Smooth muscle cell (in vitro differentiated cells): ENCODE data around the gene CD244. TPM values are rescaled to one million over a fixed set of nuclear protein-coding genes. Genes with fewer than 3 reads are reported as not detected.

Source experiments
- DNase-seq: peaks from one replicate; lab custom pipeline; 2025; ENCODE audit not compliant: unreplicated experiment; lab: John Stamatoyannopoulos, UW
- H2AFZ ChIP-seq: fragments of 200-600 bp; sonication (generic); 2 replicates; pipeline ENCODE4 v1.6.0; 2016; ENCODE audit warnings: antibody characterized with exemption, low read depth, mild to moderate bottlenecking
- H3F3A ChIP-seq: fragments of 200-600 bp; sonication (generic); 2 replicates; pipeline ENCODE4 v1.6.0; 2017; ENCODE audit warnings: antibody characterized with exemption, low read depth
- H3K27ac ChIP-seq: fragments of 200-600 bp; sonication (generic); 2 replicates; pipeline ENCODE4 v1.5.1; 2016; ENCODE audit warnings: low read depth, mild to moderate bottlenecking
- H3K27me3 ChIP-seq: fragments of 200-600 bp; sonication (generic); 2 replicates; pipeline ENCODE4 v1.6.1; 2016; ENCODE audit warnings: low read depth, mild to moderate bottlenecking
- H3K36me3 ChIP-seq: fragments of 200-600 bp; sonication (generic); 2 replicates; pipeline ENCODE4 v1.5.1; 2016; ENCODE audit warnings: low read depth
- H3K4me1 ChIP-seq: fragments of 200-600 bp; sonication (generic); 2 replicates; pipeline ENCODE4 v1.5.1; 2016; ENCODE audit warnings: low read depth
- H3K4me2 ChIP-seq: fragments of 200-600 bp; sonication (generic); 2 replicates; pipeline ENCODE4 v1.6.0; 2016; ENCODE audit warnings: mild to moderate bottlenecking
- H3K4me3 ChIP-seq: fragments of 200-600 bp; sonication (generic); 2 replicates; pipeline ENCODE4 v1.5.1; 2016; ENCODE audit warnings: mild to moderate bottlenecking
- H3K79me2 ChIP-seq: fragments of 200-600 bp; sonication (generic); 2 replicates; pipeline ENCODE4 v1.6.0; 2016; ENCODE audit warnings: low read depth, mild to moderate bottlenecking
- H3K9ac ChIP-seq: fragments of 200-600 bp; sonication (generic); 2 replicates; pipeline ENCODE4 v1.6.0; 2016; ENCODE audit warnings: low read depth
- H3K9me3 ChIP-seq: fragments of 200-600 bp; sonication (generic); replicated peaks from 2 replicates; pipeline ENCODE4 v1.5.1; 2016; ENCODE audit warnings: low read depth
- H4K20me1 ChIP-seq: fragments of 200-600 bp; sonication (generic); 2 replicates; pipeline ENCODE4 v1.6.0; 2016; ENCODE audit warnings: low read depth
- whole genome bisulfite sequencing: methylation state at CpG from one replicate; pipeline ENCODE4 v1.1.7; 2016; ENCODE audit warnings: low lambda C conversion rate; 5-methylcytosine and 5-hydroxymethylcytosine counted together
- polyA plus RNA-seq: library from polyadenylated mRNA; unstranded; fragments of >200 nt; fragmentation: Nextera tagmentation; extraction: Ambion mirVana; gene quantifications from 2 replicates; pipeline ENCODE4 v1.2.1, GENCODE V29; 2016
- total RNA-seq: library from RNA; depleted of rRNA; stranded (reverse); fragments of >200 nt; gene quantifications from 2 replicates; pipeline ENCODE4 v1.2.3, GENCODE V29; 2014
- TF ChIP-seq, protein P1 (sequence below): fragments of 200-600 bp; sonication (generic); IDR thresholded peaks from 2 replicates; pipeline ENCODE4 v1.5.1; 2017; ENCODE audit warnings: borderline replicate concordance, mild to moderate bottlenecking, antibody characterized with exemption; ENCODE audit not compliant: insufficient read depth, poor library complexity, severe bottlenecking

CD244 gene
- total and polyA plus RNA-seq, 2 experiments from 2014 or later, result 0.99 TPM; not detected in 1

DNA sequence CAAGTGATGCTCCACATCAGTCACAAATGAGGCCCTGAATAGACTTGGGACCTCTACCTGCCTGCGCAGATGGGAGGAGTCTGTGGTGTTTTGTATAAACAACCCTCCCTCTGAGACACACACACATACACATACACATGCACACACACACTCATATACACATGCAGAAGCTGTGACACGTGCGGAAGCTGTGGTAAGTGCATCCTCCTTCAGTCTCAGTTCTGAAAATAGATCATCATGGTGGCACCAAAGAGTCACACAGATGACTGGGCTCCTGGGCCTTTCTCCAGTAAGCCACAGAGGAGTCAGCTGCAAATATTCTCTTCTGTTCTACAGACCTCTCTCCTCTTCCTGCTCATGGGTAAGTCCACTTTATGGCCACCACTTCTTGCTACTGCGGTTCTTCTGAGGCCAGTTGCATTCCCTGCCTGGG is 66.7 kb downstream of the CD244 start, which contains the start of gene LY9:
Gene LY9, plus strand, starts transcription at position 224 of the 433 bp plus-strand sequence. Its CDS starts 14 bp downstream, at position 238.
- Histone ChIP-seq H3F3A (no peaks in the 10 kb centered on the region), H3K36me3 (no peaks in the 10 kb centered on the region), H3K4me3 (no peak within 1 kb of the TSS), H3K9me3 (no peaks in the 10 kb centered on the region), H4K20me1 (no peaks in the 10 kb centered on the region), H3K9ac (no peak within 1 kb of the TSS), H2AFZ (no peak within 1 kb of the TSS), H3K4me1 (no peaks in the 10 kb centered on the region), H3K27ac (no peak within 1 kb of the TSS), H3K4me2 (no peak within 1 kb of the TSS), H3K79me2 (no peaks in the 10 kb centered on the region), H3K27me3 (no peaks in the 10 kb centered on the region)
- 95% methylated on average over 4 of the region's 4 CpGs for WGBS
- DNase-seq, result no peak
- TF ChIP-seq, protein P1, sequence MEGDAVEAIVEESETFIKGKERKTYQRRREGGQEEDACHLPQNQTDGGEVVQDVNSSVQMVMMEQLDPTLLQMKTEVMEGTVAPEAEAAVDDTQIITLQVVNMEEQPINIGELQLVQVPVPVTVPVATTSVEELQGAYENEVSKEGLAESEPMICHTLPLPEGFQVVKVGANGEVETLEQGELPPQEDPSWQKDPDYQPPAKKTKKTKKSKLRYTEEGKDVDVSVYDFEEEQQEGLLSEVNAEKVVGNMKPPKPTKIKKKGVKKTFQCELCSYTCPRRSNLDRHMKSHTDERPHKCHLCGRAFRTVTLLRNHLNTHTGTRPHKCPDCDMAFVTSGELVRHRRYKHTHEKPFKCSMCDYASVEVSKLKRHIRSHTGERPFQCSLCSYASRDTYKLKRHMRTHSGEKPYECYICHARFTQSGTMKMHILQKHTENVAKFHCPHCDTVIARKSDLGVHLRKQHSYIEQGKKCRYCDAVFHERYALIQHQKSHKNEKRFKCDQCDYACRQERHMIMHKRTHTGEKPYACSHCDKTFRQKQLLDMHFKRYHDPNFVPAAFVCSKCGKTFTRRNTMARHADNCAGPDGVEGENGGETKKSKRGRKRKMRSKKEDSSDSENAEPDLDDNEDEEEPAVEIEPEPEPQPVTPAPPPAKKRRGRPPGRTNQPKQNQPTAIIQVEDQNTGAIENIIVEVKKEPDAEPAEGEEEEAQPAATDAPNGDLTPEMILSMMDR, result no peak

DNA sequence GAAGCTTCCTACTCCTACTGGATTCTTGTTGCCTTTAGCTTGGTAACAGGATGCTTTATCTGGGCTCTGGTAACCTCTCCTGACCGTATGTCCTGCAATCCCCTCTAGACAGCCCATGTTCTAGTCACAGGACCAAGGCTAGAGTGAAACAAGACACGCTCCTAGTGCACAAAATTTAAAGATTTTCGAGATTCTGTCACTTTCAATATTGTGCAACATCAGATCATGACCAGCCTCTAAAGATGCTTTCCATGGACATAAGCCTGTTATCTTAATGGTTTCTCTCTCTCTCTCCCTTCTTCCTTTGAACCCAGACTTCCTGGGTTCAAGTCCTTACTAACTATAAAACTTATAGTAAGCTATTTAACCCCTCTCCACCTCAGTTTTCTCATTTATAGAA is 68.3 kb downstream of the CD244 start:
- no peaks in the 10 kb centered on the region for H3K79me2 ChIP-seq
- no peak overlapping the region for H3K9ac ChIP-seq
- H3K4me2 ChIP-seq, result no peak overlapping the region
- no peak overlapping the region for H3K4me3 ChIP-seq
- H2AFZ ChIP-seq, result no peak overlapping the region
- no peaks in the 10 kb centered on the region for H3F3A ChIP-seq
- WGBS, result 54% methylated on average over 3 of the region's 3 CpGs
- H3K27ac ChIP-seq, result no peak overlapping the region
- no peak for DNase-seq
- H3K4me1 ChIP-seq, result no peaks in the 10 kb centered on the region
- H3K27me3 ChIP-seq, result no peaks in the 10 kb centered on the region
- TF ChIP-seq, protein P1, result no peak
- no peaks in the 10 kb centered on the region for H3K36me3 ChIP-seq
- H4K20me1 ChIP-seq, result no peaks in the 10 kb centered on the region
- no peaks in the 10 kb centered on the region for H3K9me3 ChIP-seq

DNA sequence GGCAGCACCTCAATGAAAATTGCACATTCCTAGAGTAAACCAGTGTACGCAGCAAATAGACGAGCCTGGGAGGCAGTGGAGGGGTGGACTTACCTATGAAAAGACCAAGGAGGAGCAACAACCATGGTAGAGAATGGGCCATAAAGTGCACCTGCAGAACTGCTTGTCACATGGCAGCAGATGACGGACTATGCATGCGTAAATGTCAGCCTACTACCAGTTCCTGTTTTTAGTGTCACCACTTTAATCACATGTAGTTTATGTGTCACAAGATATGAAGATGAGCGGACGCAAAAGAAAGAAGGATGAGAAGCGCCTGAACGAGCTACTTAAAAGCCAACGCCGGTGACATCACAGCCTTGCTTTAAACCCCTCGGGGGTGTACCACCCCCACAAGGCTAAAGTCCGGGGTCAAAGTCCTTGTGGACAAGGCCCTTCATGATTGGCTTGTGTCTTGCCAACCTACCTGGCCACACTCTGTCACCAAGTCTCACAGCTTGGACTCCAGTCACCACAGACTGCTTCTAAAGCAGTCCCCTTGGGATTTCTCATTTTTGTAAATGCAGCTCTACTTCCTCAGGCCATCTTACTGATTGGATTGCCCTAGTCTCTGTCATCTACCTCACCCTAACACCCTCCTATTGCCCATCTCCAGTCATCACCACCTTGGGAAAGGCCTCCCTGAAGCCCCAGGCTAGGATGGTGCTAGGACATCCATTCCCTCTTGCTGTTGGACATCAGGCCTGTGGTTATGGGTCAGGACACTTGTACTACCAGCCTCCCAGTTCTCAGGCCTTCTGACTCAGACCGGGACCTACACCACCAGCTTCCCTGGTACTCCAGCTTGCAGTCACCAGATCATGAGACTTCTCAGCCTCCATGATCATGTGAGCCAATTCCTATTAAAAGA is 72.7 kb downstream of the CD244 start:
- Histone ChIP-seq H3K27ac (no peak overlapping the region), H3K4me3 (no peak overlapping the region), H3F3A (no peaks in the 10 kb centered on the region), H3K4me1 (no peaks in the 10 kb centered on the region), H4K20me1 (no peaks in the 10 kb centered on the region), H3K79me2 (no peaks in the 10 kb centered on the region), H3K27me3 (no peaks in the 10 kb centered on the region), H3K9me3 (no peaks in the 10 kb centered on the region), H2AFZ (no peak overlapping the region), H3K9ac (no peak overlapping the region), H3K4me2 (no peak overlapping the region), H3K36me3 (no peaks in the 10 kb centered on the region)
- WGBS, result 96% methylated on average over 13 of the region's 13 CpGs
- TF ChIP-seq, protein P1, result no peak
- DNase-seq, result no peak
